ENCODE results near the gene BAIAP2. TPM values are rescaled to one million over a fixed set of nuclear protein-coding genes. Genes with fewer than 3 reads are reported as not detected.

The BAIAP2 gene
- total and polyA plus RNA-seq, 8 donors, result 4.7 to 16.4 (median 11.1) TPM

DNA sequence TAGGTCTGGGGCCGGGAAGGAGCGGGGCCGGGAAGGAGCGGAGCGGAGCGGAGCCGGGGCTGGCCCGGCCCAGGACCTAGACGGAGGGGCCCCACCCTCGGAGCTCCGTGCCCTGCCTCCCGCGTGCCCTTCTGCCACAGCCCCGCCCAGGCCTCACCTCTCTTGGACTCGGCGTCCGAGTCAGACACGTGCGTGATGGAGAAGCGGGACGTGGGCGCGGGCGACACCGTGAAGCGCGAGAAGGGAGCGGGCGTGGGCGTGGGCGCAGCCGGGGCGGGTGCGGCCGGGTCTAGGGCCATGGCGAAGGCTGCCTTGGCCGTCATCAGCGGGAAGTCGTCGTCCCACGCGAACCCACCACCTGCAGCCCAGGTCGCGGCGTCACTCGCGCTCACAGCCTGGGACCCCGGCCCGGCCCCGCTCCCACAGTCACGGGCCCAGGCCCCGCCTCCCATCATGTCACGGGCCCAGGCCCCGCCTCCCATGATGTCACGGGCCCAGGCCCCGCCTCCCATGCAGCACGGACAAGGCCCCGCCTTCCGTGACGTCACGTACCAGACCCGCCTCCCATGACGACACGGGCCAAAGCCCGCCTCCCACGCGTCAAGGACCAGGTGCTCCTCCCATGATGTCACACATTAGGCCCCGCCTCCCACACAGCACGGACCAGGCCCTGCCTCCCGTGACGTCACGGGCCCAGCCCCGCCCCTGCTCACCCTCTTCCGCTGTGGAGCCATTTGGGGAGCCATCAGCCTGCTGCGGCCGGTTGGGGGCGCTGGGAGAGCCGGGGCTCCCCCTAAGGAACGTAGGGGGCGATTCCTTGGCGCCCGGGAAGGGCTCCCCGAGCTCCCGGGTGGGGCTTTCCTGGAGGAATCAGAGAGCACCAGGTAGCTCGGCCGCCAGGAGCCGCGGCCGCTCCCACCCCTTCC is 84.5 kb downstream of the BAIAP2 start:
- DNase-seq, result peak in 4 of 6 donors; percentile 37 to 79 (median 60)
- Histone ChIP-seq H3K27ac (no peak overlapping the region), H3K36me3 (peaks cover 0 to 11% (median 0%) of the 10 kb centered on the region in 3 donors), H3K27me3 (no peaks in the 10 kb centered on the region), H3K4me3 (no peak overlapping the region), H3K9me3 (no peaks in the 10 kb centered on the region), H3K4me1 (no peaks in the 10 kb centered on the region)
- TF ChIP-seq, protein P1, sequence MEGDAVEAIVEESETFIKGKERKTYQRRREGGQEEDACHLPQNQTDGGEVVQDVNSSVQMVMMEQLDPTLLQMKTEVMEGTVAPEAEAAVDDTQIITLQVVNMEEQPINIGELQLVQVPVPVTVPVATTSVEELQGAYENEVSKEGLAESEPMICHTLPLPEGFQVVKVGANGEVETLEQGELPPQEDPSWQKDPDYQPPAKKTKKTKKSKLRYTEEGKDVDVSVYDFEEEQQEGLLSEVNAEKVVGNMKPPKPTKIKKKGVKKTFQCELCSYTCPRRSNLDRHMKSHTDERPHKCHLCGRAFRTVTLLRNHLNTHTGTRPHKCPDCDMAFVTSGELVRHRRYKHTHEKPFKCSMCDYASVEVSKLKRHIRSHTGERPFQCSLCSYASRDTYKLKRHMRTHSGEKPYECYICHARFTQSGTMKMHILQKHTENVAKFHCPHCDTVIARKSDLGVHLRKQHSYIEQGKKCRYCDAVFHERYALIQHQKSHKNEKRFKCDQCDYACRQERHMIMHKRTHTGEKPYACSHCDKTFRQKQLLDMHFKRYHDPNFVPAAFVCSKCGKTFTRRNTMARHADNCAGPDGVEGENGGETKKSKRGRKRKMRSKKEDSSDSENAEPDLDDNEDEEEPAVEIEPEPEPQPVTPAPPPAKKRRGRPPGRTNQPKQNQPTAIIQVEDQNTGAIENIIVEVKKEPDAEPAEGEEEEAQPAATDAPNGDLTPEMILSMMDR (IDR thresholded peaks at IDR 0.05), result no peak
- intact Hi-C loops (cut with DNase I), result no loop called here
- 65 to 66% methylated on average over 56 to 89 of the region's 89 CpGs for WGBS, 2 donors
- ATAC-seq, result peak; percentile 17 to 49 (median 38)
- FAIRE-seq, result no peak

DNA sequence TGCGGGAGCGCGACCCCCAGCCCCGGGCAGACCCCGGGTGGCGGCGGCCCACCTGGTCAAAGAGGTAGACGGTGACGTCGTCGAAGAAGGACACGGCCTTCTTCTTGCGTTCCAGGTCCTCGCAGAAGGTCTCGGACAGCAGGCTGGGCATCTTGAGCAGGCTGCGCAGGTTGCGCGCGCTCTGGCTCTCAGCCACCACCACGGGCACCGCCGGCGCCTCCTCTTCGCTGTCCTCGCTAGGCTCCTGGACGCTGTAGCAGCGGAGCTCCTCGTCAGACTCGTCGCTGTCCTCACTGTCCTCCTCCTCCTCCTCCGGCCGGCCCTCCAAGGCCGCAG is 85.2 kb downstream of the BAIAP2 start:
- intact Hi-C loops (cut with DNase I), result no loop called here
- no peaks in the 10 kb centered on the region for H3K27me3 ChIP-seq
- DNase-seq, result no peak
- no peak for FAIRE-seq
- H3K27ac ChIP-seq, result no peak overlapping the region
- H3K4me1 ChIP-seq, result no peaks in the 10 kb centered on the region
- H3K9me3 ChIP-seq, result no peaks in the 10 kb centered on the region
- TF ChIP-seq, protein P1 (IDR thresholded peaks at IDR 0.05), result no peak
- no peak overlapping the region for H3K4me3 ChIP-seq
- H3K36me3 ChIP-seq, result peaks cover 0 to 11% (median 0%) of the 10 kb centered on the region in 3 donors
- ATAC-seq, result no peak
- WGBS, 2 donors, result 93% methylated on average over 31 to 33 of the region's 33 CpGs

DNA sequence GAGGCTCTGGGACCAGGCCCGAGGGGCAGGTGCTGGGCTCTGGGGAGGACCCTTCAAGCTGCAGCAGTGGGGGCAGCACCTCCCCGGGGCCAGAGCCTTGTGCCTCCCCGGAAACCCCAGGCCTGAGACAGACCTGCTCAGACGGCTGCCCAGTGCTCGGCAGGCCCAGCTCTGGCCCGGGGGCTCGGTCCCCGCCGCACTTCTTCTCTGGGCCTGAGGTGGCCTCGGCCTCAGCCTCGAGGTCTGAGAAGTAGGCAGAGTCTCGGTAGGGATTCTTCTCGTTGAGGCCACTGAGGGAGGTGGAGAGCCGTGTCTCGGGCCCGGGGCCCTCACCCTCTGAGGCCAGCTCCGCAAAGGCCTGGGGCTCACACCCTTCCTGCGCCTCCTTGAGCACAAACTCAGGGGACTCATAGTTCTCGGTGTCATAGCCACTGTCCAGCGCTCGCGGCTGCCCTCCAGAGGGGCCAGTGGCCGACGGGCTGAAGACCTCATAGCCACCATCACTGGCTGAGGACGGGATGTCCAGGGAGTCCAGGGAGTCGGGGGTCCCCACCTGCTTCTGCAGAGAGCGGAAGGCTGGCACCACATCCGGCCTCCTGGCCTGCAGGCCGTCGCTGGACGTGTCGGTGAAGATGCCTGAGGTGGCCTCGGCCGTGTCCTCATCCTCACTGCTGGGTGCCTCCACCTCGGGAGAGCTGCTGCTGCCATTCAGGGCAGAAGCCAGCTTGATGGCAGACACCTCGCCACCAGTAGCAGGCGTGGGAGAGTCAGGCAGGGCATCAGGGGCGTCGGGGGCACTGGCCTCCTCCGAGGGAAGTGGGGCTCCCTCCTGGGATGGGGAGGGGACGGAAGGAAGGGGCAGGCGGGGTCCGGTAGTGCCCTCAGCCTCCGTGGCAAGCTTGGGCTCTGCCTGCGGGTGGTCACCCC is 86.0 kb downstream of the BAIAP2 start:
- no peak overlapping the region for H3K27ac ChIP-seq
- H3K27me3 ChIP-seq, result no peaks in the 10 kb centered on the region
- 86 to 89% methylated on average over 40 to 45 of the region's 45 CpGs for WGBS, 2 donors
- H3K4me3 ChIP-seq, result no peak overlapping the region
- ATAC-seq, result no peak
- intact Hi-C loops (cut with DNase I), result no loop called here
- no peak for DNase-seq
- FAIRE-seq, result no peak
- H3K36me3 ChIP-seq, result peaks cover 0 to 11% (median 0%) of the 10 kb centered on the region in 3 donors
- no peaks in the 10 kb centered on the region for H3K9me3 ChIP-seq
- no peaks in the 10 kb centered on the region for H3K4me1 ChIP-seq
- TF ChIP-seq, protein P1 (IDR thresholded peaks at IDR 0.05), result no peak

DNA sequence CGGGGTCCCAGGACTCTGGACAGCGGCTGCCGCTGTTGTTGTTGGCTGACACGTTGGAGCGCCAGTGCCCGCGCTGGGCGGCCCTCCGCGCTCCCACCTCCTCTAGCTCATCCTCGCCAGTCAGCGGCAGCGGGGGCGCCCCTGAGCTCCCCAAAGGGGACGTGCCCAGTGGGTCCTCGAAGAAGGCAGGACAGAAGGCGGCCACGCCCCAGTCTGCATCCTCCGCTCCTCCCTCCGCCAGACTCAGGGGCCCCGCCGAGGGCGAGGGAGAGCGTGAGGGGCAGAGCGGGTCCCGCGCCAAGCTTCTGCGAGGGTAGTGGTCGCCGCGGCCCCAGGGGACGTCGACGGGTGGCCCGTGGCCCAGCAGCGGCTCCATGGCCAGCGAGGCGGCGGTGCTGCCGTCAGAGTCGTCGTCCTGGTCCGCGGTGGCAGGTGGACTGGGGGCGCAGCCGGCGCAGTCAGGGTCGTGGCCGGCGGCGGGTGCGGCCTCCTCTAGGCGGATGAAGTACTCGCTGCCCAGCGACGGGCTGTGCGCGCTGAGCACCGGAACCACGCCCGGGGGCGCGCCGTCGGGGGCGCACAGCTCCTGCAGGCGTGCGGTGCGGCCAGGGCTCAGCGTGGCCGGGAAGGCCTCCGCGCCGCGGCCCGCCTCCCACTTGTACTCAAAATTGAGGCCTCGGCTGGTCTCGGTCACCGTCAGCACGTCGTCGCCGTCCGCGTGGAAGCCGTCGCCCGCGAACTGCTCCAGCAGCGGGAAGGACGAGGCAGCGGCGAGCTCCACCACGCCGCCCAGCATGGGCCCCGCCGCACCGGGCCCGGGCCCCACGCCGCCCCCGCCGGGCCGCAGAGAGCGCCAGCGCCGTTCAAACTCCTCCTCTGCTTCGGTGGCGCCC is 87.1 kb downstream of the BAIAP2 start:
- intact Hi-C loops (cut with DNase I), result no loop called here
- FAIRE-seq (no peak), ATAC-seq (no peak), DNase-seq (no peak)
- 85 to 86% methylated on average over 78 to 109 of the region's 109 CpGs for WGBS, 2 donors
- H3K27ac ChIP-seq, result no peak overlapping the region
- no peak overlapping the region for H3K4me3 ChIP-seq
- TF ChIP-seq, protein P1 (IDR thresholded peaks at IDR 0.05), result no peak
- no peaks in the 10 kb centered on the region for H3K27me3 ChIP-seq
- peaks cover 0 to 4% (median 0%) of the 10 kb centered on the region in 3 donors for H3K36me3 ChIP-seq
- no peaks in the 10 kb centered on the region for H3K9me3 ChIP-seq
- H3K4me1 ChIP-seq, result no peaks in the 10 kb centered on the region
